AG10803 (cell line): ENCODE results near the gene ARHGAP10.

Experiments used
- DNase-seq: peaks from one replicate; pipeline ENCODE4 v3.0.0; 2010; ENCODE audit warnings: low read depth
- H3K4me3 ChIP-seq: 2 replicates; pipeline ENCODE4 v1.5.1; 2011; ENCODE audit warnings: mild to moderate bottlenecking, low read length, control low read depth
- CTCF ChIP-seq: conservative IDR thresholded peaks from 2 replicates; pipeline ENCODE4 v1.5.1; 2011; ENCODE audit warnings: mild to moderate bottlenecking, low read length, control low read depth, inconsistent platforms

ARHGAP10 gene

GRCh38 chr4:147837435-147837834 is 105.5 kb downstream of the ARHGAP10 start:
- no peak for DNase-seq
- no peak overlapping the region for H3K4me3 ChIP-seq
- peak; percentile 31; the same call in 1 of the 2 replicates for TF ChIP-seq CTCF

GRCh38 chr4:147837854-147838253 is 106.0 kb downstream of the ARHGAP10 start:
- TF ChIP-seq CTCF = no peak
- DNase-seq = no peak
- no peak overlapping the region for H3K4me3 ChIP-seq

GRCh38 chr4:147839200-147839599 is 107.3 kb downstream of the ARHGAP10 start:
- H3K4me3 ChIP-seq = no peak overlapping the region
- TF ChIP-seq CTCF = no peak
- DNase-seq = no peak

- no peak for TF ChIP-seq CTCF
- no peak overlapping the region for H3K4me3 ChIP-seq
- no peak for DNase-seq
Measured at GRCh38 chr4:147839663-147840062, 107.8 kb downstream of the ARHGAP10 start.

GRCh38 chr4:147840838-147841738 is 109.2 kb downstream of the ARHGAP10 start:
- no peak for TF ChIP-seq CTCF
- H3K4me3 ChIP-seq = no peak overlapping the region
- no peak for DNase-seq

GRCh38 chr4:147842573-147842972 is 110.7 kb downstream of the ARHGAP10 start:
- no peak for TF ChIP-seq CTCF
- H3K4me3 ChIP-seq = no peak overlapping the region
- no peak for DNase-seq

GRCh38 chr4:147843162-147843561 is 111.3 kb downstream of the ARHGAP10 start:
- TF ChIP-seq CTCF = no peak
- no peak overlapping the region for H3K4me3 ChIP-seq

More at GRCh38 chr4:147843162-147843561, 111.3 kb downstream of the ARHGAP10 start:
- no peak for DNase-seq
